Right ventricle myocardium superior (tissue), 1 donor: ENCODE results near the gene DNMT3A. TPM values are rescaled to one million over a fixed set of nuclear protein-coding genes. Genes with fewer than 3 reads are reported as not detected.

Source experiments
- ATAC-seq: fragments of 200-7000 bp; cut with Tn5 transposase; one replicate; pipeline ENCODE4 v1.9.1; 2020; ENCODE audit warnings: mild to moderate bottlenecking; ENCODE audit not compliant: poor library complexity
- DNase-seq: peaks from one replicate; pipeline ENCODE4 v3.0.0-alpha.2; 2020
- intact Hi-C: fragments of 100-400 bp; cut with DNase I; formaldehyde crosslinking; loops from one replicate; pipeline ENCODE4 v1.11.2; 2022
- total RNA-seq: library from RNA; stranded (reverse); fragmentation: NEBNext Ultra II Directional; extraction: Animal tissue kit (Norgen Biotek cat#: 25700); gene quantifications from one replicate; pipeline ENCODE4 v1.2.1, GENCODE V29; 2021
- donor health status: DM: no; HTN: yes; CAD: no; lungs with severe emphysema.

DNMT3A gene
- total RNA-seq, 1 donor from 2014 or later, result 20.2 TPM

- ATAC-seq (no peak), DNase-seq (no peak)
- intact Hi-C loops, result no loop called here
Measured at GRCh38 chr2:25313711-25314513, 27.8 kb downstream of the DNMT3A start.

GRCh38 chr2:25312958-25313710 lies 28.6 kb downstream of the DNMT3A start:
- DNase-seq (no peak), ATAC-seq (no peak)
- intact Hi-C loops, result no loop called here

- intact Hi-C loops, result no loop called here
- DNase-seq (peak; percentile 74), ATAC-seq (peak; percentile 51)
Measured at GRCh38 chr2:25311865-25312575, 29.7 kb downstream of the DNMT3A start.

- DNase-seq, result peak; percentile 82
- intact Hi-C loops, result no loop called here
Measured at GRCh38 chr2:25310965-25311864, 30.5 kb downstream of the DNMT3A start.

GRCh38 chr2:25310709-25310964 lies 31.1 kb downstream of the DNMT3A start:
- DNase-seq (no peak), ATAC-seq (no peak)
- intact Hi-C loops, result no loop called here

More at GRCh38 chr2:25310965-25311864, 30.5 kb downstream of the DNMT3A start:
- ATAC-seq, result peak; percentile 76

- ATAC-seq (no peak), DNase-seq (peak; percentile 66)
- intact Hi-C loops, result no loop called here
Measured at GRCh38 chr2:25309402-25309801, 32.3 kb downstream of the DNMT3A start.

- ATAC-seq (no peak), DNase-seq (no peak)
- intact Hi-C loops, result no loop called here
Measured at GRCh38 chr2:25308599-25308998, 33.1 kb downstream of the DNMT3A start.

GRCh38 chr2:25307949-25308557 lies 33.7 kb downstream of the DNMT3A start:
- intact Hi-C loops, result no loop called here
- DNase-seq, result no peak
- ATAC-seq, result no peak

GRCh38 chr2:25306777-25307368 lies 34.9 kb downstream of the DNMT3A start:
- ATAC-seq (peak; percentile 69), DNase-seq (peak; percentile 78)
- intact Hi-C loops, result no loop called here

GRCh38 chr2:25305775-25306174 lies 36.0 kb downstream of the DNMT3A start:
- peak; percentile 39 for ATAC-seq
- intact Hi-C loops, result no loop called here

GRCh38 chr2:25304826-25305596 lies 36.7 kb downstream of the DNMT3A start:
- ATAC-seq, result no peak
- DNase-seq, result no peak
- intact Hi-C loops, result no loop called here

More at GRCh38 chr2:25305775-25306174, 36.0 kb downstream of the DNMT3A start:
- DNase-seq, result peak; percentile 71

GRCh38 chr2:25304321-25304720 lies 37.4 kb downstream of the DNMT3A start:
- DNase-seq, result no peak
- intact Hi-C loops, result no loop called here
- no peak for ATAC-seq

GRCh38 chr2:25303633-25304236 lies 38.0 kb downstream of the DNMT3A start:
- DNase-seq (no peak), ATAC-seq (peak; percentile 13)
- intact Hi-C loops, result no loop called here

- peak; percentile 8 for ATAC-seq
Measured at GRCh38 chr2:25302758-25303375, 38.9 kb downstream of the DNMT3A start.

GRCh38 chr2:25301453-25302352 lies 40.0 kb downstream of the DNMT3A start:
- DNase-seq (no peak), ATAC-seq (no peak)
- intact Hi-C loops, result no loop called here

More at GRCh38 chr2:25302758-25303375, 38.9 kb downstream of the DNMT3A start:
- no peak for DNase-seq
- intact Hi-C loops, result no loop called here
